EH (cell line): ENCODE measurements around the gene STK24.

Source experiments
- DNase-seq: peaks from one replicate; pipeline ENCODE4 v3.0.0-alpha.2; 2015; ENCODE audit warnings: low read depth

STK24 gene

DNA sequence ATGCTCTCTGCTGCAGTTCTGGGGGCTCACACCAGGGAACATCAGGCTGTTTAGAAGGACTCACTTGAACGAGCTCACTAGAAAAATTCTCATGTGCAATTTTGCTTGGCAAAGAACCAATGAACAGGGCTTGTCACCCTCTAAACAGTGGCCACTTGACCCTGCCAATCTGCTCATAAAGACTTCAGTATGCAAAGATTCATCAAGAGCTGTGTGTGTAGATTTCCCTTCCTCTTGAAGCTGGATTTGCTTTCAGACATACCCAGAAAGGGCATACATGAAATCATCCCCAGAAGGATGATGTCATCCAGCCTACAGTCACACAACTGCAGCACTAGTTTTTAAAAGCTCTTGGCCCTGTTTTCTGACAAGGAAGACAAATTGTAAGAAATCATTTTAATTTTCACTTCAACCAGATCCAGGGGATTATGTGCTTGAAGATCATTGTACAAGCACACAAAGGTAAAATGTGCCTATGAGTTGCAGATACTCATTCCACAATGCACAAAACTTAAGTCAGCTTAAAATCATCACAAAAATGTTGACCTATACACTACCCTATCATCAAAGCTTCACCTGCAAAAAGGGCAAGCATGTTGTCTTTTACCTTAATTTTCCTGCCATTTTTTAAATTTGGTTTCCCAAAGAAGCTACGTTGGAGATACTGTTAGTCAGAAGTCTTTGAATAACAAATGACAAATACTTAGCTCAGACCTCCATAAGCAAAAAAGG is 5.2 kb upstream of the STK24 start:
- DNase-seq: peak; percentile 84

DNA sequence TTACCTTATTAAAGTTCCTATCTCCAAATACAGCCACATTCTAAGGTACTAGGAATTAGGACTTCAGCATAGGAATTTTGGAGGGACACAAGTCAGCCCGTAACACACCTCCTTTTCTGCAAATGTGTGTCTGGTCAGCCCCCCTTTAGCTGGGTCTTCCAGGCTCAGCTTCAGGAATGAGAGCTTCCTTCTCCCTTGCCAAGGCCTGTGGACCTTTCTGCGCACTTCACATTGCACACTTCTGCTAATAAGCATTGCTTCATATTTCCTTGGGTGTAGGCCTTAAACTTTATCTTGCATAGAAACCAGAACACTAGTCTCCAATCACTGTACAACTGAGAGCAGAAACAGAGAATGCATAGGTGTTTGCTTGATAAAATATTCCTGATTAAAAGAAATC is 4.5 kb upstream of the STK24 start:
- no peak for DNase-seq

DNA sequence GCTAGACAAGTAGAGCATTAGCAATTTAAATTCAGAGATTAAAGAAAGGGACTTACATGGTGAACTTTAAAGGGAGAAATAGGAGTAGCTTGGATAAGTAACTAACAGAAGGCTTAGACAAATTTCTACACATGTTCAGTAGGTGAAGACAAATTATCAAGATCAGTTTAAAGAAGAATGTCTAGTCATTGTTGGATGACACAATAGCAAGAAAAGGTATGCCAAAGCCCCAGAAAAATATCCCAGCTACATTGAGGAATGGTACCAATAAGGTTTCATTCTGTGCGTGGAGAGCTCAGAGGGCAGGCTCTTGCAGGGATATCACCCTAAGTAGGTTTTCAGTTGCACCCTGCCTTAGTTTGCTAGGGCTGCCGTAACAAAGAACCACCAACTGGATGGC is 3.5 kb upstream of the STK24 start:
- no peak for DNase-seq

DNA sequence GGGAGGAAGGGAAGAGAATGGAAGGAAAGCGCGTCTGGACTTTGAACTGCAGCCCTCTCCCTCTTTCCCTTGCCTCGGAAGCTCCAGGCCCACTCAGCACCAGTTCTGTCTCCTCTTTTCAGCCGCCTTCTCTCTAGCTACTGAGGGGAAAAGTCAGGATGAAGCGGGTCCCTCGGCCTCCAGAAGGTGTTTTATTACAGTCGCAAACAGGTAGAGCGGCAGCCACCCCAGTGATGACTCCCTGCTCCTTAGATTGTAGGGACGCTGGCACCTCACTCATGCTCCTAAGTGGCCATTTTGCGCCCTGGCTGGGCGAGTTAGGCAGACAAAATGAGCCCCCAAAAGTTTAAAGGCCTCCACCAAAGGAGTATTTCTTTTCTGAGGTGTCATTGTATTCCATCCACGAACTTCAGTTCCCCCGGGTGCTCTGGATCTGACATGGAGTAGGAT is 954 bp upstream of the STK24 start:
- no peak for DNase-seq

DNA sequence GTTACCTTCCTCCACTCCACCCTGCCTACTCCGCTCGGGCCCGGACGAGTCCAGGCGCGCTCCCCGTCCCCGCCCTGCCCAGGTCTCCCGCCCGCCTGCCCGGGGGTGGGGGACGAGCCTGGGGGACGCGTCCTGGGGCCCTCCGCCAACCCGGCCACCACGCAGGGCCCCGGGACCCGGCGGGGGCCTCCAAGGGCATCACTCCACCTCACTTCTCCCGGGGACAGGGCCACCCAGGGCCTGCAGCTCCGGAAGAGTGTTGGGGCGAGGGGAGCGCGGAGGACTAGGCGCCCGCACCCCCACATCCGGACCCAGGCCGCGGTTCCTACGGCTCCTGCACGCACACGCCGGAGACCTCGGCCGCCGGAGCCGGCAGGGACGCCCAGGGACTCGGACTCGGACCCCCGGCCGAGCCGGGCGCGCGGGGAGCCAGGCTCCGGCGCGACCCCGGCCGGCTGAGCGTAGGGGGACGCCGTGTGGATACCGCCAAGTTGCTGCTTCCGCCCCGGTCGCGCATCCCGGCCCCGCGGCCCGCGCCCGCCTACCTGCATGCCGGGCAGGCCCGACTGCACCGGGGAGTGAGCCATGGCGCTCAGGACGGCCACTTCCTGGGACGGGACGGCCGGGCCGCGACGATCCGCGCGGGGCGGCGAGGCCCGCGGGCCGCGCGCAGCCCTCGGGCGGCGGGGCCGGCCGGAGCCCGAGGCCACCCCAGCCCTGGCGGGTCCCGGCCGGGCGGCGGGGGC is 534 bp downstream of the STK24 start:
- peak; percentile 48 for DNase-seq

DNA sequence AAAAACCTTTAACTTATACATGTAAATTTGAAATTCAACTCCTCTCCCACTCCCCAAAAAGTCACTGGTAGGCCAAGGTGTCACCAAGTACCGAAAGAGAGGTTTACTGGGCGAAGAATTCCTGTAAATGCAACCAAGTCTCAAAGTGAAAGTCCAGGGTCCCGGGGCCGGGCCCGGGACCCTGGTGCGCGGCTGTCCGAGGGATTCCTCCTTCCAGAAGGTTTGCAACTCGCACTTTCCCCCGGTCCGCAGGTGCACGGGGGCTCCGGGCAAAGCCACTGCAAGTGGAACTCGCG is 1.1 kb downstream of the STK24 start:
- DNase-seq: no peak

DNA sequence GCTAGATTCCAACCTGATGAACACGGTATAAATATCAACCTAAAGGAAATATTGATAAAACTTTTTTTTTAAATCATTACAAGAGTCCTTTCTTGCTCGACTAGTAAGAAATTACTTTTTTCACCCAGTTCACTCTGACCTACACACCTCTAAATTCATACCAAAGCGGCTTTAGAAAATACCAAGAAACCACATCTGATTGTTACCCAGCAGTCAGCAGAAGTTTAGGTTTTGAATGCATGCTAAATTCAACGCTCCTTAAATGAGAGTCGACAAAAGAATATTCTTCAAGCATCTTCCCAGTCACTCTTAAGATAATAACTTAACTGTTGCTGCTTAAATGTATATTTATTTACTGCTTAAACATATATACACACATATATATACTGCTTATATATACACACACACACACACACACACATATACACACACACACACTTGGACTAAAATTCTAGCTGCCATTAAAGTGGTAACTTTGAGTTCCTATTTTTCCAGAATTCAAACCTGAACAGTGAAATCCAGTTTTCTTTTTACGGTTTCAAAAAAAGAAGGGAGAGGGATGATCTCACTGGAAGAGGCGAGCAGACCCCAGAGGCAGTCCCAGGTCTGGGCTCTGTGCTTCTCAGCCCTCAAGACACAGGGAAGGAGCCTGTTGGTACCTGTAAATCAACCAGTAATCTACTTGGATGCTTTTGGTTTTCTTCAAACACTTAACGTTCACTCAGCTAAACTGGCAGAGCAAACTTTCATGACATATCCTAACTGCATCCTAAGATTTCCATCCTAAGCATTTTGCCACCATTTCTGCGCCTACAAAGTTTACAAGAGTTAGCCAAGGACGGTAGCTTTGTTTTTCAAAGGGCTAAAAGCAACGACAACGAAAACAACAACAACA is 1.7 kb downstream of the STK24 start:
- peak; percentile 32 for DNase-seq

DNA sequence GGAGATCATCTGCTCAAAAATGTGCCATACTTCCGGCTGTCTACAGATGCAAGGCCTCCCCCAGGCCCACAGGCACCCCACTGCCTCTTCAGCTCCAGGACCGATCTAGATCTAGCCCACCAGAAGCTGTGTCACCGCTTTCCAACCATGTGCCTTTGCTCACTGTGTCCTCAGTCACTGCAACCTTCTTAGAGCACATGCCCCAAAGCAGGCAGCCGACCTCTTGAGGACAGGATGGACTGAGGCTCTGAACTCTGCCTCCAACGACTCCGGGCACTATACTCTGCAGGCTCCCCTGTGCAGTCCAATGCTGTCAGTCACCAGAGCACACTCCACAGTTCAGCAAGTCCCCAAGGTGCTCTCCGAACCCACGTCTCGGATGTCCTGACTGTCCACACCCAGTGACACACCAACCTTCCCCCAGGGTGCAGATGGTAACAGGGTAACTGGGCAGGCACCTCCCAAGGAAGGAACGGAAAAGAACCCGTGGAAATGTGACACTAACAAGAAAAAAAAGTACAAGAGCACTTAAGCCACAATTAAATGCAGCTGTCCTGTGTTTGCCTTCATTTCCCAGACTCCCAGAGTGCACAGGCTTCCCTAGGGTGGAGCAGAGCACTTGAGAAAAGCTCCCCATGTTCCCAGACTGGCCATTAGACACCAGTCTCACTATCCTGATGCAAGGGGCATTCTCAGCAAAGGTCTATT is 4.8 kb downstream of the STK24 start:
- DNase-seq: peak; percentile 90

DNA sequence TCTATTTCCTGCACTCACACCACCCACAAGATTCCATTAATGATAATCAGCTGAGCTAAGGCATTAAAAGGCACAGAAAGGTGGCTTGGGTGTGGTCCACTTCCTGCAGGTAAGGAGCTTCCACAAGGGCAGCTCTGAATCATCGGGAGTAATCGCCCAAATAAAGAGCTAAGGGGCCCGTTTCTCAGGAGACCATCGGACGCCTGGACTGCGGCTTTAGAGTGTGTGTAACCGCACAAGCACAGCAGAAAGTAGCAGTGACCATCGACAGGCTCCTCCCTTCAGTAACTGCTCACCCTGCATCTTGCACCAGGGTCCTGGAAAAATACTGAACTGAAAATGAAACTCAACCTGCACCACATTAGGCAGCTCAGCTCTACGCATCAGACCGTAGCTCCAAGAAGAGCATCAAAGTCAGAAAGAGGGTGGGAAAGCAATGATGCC is 6.0 kb downstream of the STK24 start:
- DNase-seq: peak; percentile 80

DNA sequence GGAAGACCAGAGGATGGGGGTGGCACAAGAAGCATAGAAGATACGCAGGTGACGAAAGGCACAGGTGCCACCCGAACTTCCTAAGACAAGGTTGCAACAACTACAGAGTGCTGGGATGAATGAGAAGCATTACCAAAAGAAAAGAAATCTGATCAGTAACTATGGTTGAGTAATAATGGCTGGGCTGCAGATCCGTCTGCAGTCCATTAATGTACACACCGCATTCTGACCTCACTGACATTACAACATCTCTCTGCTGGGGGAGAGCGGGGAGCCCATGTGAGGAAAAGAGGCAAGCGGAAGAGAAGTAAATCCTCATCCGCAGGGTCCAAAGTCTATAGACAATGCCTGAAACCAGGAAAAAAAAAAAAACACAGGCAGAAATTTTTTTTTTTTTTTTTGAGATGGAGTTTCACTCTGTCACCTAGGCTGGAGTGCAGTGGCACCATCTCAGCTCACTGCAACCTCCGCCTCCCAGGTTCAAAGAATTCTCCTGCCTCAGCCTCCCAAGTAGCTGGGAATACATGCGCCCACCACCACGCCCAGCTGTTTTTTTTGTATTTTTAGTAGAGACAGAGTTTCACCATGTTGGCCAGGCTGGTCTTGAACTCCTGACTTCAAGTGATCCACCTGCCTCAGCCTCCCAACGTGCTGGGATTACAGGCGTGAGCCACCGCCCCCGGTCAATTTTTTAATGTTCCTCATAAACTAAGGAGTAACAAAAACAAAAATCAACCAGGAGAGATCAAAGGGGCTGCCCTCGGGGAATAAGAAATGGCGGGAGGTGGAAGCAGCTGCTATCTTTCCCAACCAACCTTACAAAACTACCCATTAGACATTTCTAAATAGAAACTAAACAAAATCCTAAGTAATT is 7.2 kb downstream of the STK24 start:
- peak; percentile 44 for DNase-seq

DNA sequence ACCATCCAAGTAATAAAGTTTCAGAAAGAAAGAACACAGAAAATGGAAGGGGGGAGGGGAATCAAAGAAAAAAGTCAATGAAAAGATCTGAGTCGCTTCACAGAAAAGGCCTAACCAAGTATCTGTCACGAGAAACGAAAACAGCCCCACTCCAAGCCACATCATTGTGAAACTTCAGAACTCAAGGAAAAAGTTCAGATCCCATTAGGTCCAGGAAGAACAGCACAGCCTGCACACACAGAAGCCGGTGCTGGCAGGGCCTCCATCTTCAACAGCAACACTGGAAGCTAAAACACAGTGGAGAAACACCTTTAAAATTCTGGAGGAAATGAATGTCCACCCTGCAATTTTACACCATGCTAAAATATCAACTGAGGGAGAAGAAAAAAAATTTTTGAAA is 8.0 kb downstream of the STK24 start:
- DNase-seq: no peak

DNA sequence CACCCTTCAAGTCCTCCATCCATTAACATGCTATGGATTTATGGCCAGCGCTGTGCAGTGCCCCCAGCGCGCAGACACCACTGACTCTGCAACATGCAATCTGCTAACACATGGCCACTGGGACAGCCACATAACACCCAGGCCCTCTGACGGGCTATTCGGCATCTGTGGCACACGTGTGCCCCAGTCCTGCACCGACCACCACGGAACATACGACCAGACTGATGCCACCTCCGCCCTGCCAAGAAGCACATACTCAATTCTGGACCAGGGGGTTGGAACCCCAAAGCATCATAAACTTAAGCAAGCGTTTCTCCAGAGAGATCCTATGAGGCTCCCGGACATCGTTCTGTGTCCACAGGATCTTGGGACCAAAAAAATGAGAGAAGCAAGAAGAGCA is 9.8 kb downstream of the STK24 start:
- DNase-seq: no peak

DNA sequence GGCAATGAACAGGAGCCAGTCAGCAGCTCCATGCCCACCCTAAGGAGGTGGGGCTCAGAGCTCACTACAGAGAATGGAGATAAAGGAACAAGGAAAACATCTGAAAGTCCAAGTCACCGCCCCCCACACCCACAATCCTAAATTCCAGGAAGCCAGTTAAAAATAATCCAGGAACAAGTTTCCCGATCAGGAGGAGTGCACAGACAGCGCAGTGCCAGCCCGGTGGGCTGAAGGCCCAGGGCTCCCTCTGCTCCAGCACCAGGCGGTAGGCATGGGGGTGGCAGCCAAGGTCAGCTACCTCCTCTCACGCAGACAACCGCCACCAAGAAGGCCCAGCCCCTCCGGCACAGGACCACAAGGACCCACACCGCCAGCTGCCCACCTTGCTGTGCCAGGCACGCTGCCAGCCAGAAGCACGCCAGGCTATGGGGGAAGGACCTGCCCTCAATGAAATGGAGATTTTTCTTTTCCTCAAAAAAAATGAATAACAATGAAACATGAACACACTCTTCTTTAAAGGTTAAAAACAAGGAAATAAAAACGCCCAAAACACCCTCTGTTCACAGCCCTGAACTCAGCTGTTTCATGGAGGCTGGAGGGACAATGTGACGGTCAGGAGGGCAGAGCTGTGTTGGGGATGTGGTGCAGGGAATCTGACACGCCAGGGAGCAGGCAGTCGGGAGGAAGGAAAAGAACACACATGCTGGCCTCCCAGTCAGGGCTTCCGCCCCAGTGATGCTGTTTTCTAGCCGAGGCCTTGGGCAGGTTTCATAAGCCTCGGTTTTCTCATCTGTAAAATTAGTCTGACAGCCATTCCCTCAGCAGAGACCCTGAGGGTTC is 11.0 kb downstream of the STK24 start:
- DNase-seq: peak; percentile 47

DNA sequence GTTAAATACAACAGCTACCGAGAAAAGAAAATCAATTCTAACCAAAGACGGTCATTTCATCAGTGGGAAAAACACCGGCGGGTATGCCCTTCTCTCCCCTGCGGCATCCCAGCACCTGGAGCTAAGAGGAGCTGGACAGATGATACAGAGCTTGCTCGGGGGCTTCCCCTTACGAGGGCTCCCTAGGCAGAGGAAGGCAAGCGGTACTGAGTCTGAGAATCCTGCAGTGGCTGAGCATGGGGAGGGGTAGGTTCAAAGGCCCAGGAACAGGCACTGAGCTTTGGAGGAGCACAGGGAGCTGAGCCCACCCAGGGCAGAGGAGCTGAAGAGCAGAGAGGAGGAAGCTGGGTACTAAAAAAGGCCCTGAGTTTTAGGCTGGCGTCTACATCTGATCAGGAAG is 12.7 kb downstream of the STK24 start:
- no peak for DNase-seq

DNA sequence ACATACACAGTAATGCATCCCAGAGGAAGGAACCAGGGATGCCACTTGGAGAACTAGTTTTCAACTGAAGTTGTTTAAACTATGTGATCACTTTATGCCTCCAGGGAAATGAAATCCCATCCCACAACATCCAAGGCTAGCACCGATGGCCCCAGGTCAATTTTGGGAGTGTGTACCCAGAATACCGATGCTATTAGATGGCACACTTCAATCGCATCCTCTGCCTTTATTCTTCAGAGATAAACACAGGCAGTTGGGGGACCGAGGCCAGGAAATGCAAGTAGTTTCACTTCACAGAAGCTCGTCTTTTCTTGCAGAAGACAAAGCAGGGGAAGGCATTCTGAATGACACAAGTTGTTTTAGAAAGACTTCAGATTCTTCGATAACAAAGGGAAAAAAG is 13.8 kb downstream of the STK24 start:
- DNase-seq: peak; percentile 39

DNA sequence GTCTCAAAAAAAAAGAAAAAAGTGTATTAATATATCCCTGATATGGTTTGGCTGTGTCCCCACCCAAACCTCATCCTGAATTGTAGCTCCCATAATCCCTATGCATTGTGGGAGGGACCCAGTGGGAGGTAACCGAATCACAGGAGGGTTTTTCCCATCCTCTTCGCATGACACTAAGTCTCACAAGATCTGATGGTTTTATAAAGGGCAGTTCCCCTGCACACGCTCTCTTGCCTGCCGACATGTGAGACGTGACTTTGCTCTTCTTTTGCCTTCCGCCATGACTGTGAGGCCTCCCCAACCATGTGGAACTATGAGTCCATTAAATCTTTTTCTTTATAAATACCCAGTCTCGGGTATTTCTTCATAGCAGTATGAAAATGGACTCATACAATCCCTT is 17.7 kb downstream of the STK24 start:
- no peak for DNase-seq

DNA sequence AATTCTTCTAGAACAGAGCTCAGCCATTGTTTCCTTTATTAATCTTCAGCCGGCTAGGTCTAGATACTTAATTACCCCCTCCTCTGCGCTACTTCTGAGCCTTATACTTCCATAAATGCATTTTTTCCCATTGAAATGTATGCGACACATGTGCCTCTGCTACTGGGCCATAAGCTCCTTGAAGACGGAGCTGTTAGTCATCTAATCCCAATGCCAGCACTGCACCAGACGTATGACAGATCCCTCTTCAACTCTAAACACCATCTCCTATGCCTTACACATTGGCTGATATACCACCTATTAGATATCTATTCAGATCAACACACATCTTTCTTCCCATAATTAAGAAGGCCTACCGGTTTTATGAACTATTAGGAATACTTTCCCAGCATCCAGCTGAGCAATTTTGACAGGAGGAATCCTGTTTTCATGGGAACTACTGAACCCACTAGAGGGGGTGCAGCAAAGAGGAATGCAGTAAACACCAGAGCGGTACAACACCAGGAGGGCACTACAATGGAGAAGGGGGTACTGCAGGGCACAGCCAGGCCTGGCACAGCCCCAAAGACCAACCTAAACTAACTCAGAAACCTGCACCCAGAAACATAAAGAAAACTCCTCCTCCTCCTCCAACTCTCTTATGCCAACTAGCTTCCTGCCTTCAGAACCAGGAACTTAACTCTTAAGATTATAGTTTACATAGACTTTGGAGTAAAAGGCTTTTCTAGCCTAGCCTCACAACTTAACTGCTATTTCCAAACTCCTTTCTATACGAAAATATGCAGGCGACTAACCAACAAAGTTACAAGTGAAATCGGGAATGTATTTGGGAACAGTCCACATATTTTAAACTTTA is 18.7 kb downstream of the STK24 start:
- peak; percentile 78 for DNase-seq

DNA sequence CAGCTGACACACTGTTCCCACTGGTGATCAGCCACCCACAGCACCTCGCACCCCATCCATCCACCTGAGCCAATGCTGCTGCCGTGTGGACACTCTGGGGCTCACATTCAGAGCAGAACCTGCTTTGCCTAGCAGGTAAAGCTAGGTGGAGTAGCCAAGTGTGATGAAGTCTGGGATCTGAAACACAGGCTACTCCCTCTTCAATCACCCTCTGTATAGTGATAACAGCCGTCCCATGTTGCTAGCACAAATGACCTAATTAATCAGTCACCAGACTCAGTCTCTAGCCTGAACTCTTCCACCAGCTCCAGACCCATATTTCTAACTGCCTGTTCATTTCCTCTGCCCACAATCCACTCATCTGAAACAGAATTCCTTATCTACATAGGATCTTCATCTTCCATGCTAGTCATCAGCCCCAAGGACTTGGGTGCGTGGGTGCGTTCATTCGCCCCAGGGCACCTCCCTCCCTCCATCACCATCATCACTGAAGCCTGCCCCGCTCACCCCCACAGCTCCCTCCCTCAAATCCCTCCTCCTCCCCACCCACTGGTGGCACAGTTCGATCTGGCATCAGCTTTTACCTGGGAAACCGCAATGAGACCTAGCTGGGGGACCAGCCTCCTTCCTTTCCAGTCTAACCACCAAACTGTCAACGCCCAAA is 19.8 kb downstream of the STK24 start:
- peak; percentile 87 for DNase-seq
